ENCODE data around the gene FAM181A. TPM values are rescaled to one million over a fixed set of nuclear protein-coding genes. Genes with fewer than 3 reads are reported as not detected.

The FAM181A gene
- total and polyA plus RNA-seq, 4 donors, result 1.9 to 4.0 (median 3.3) TPM

DNA sequence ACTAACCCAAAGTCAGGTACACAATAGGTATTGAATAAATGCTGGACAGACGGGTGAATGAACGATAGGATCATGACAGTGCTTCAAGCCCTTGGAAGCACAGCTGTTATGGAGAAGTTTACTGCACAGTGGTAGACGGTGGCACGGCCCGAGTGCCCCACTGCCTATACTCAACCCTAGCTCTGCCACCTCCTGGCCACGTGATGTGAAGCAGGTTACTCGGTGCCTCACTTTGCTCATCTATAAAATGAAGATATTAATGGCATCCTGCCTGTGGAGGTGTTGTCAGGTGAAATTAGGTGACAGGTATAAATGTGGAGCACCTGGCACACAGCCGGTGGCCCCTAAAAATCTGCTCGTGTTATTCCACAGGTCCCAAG lies 43.4 kb downstream of the FAM181A start:
- no peak for ATAC-seq (ENCODE audit: insufficient read depth, low FRiP score)
- no peak for DNase-seq
- H3K36me3 ChIP-seq (ENCODE audit: control insufficient read depth in 4 of 4, insufficient read depth in 4 of 4, low read length in 4 of 4), result no peaks in the 10 kb centered on the region
- no peak overlapping the region for H3K9ac ChIP-seq (ENCODE audit: insufficient read depth in 1 of 2, low read length in 2 of 2)
- peaks cover 0 to 12% (median 0%) of the 10 kb centered on the region in 5 donors for H3K4me1 ChIP-seq (ENCODE audit: control insufficient read depth in 5 of 5, insufficient read depth in 5 of 5, low read length in 5 of 5)
- TF ChIP-seq, protein P1, sequence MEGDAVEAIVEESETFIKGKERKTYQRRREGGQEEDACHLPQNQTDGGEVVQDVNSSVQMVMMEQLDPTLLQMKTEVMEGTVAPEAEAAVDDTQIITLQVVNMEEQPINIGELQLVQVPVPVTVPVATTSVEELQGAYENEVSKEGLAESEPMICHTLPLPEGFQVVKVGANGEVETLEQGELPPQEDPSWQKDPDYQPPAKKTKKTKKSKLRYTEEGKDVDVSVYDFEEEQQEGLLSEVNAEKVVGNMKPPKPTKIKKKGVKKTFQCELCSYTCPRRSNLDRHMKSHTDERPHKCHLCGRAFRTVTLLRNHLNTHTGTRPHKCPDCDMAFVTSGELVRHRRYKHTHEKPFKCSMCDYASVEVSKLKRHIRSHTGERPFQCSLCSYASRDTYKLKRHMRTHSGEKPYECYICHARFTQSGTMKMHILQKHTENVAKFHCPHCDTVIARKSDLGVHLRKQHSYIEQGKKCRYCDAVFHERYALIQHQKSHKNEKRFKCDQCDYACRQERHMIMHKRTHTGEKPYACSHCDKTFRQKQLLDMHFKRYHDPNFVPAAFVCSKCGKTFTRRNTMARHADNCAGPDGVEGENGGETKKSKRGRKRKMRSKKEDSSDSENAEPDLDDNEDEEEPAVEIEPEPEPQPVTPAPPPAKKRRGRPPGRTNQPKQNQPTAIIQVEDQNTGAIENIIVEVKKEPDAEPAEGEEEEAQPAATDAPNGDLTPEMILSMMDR (IDR thresholded peaks at IDR 0.05; ENCODE audit: control extremely low read depth, extremely low read depth), result peak; percentile 22
- H3K4me3 ChIP-seq, result no peak overlapping the region
- 28 to 32% methylated on average over 9 of the region's 9 CpGs for WGBS, 2 donors
- H3K9me3 ChIP-seq (ENCODE audit: control insufficient read depth in 4 of 4, insufficient read depth in 3 of 4, low read length in 3 of 4), result no peaks in the 10 kb centered on the region
- peak overlapping the region in 1 of 2 donors; percentile 58 for H3K27ac ChIP-seq (ENCODE audit: low read depth in 1 of 2, low read length in 1 of 2)
- no peaks in the 10 kb centered on the region for H3K27me3 ChIP-seq (ENCODE audit: control insufficient read depth in 3 of 3, insufficient read depth in 3 of 3, low read length in 2 of 3)

DNA sequence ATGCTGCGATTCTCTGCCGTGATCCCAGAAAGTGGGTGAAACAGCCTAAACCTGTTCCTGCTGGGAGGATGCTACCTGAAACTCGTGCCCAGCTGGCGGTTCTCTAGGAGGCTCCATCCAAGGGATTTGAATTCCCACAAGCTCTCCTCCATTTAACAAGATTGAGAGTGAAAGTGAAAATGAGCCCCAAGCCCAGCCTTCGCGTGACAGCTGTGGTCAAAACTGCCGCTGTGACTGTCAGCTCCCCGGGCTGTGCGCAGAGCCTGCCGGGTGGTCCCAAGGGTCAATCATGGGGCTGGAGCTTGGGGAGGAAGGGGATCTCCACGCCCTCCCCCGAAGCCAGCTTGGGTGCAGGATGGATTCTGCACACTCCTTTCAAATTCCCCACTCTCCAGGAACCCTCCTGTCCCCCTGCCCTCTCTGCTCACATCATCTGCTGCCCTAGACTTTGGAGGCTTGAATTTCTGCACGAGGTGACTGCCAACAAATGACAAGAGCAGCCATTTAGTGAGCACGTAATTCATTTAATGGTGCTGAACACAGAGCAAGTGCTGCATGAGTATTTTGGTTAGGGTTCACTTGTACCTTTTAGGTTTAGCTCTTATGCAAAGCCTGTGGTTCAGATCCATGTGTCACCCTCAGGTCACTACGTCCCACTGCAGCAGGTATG lies 44.0 kb downstream of the FAM181A start:
- no peak for ATAC-seq (ENCODE audit: insufficient read depth, low FRiP score)
- 30 to 42% methylated on average over 15 of the region's 15 CpGs for WGBS, 2 donors
- H3K27ac ChIP-seq (ENCODE audit: low read depth in 1 of 2, low read length in 1 of 2), result peak overlapping the region in 1 of 2 donors; percentile 58

DNA sequence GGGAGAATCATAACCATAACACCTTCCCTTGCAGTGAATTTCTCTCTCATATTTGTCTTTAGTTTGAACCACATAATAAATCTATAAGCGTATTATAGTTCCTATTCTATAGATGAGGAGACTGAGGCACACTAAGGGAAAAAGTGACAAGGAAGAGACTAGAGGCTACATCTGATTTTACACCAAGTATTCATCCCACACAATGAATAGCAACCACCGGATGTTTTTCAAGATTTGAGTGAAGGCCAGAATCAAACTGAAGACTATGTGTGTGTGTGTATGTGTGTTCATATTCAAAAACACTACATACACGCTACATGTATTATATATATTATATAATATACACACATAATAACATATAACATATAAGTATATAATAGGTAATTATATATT lies 44.5 kb downstream of the FAM181A start:
- ATAC-seq (ENCODE audit: insufficient read depth, low FRiP score) (no peak), DNase-seq (no peak)
- H3K27ac ChIP-seq (ENCODE audit: low read depth in 1 of 2, low read length in 1 of 2), result peak overlapping the region in 1 of 2 donors; percentile 58
- H3K36me3 ChIP-seq (ENCODE audit: control insufficient read depth in 4 of 4, insufficient read depth in 4 of 4, low read length in 4 of 4), result no peaks in the 10 kb centered on the region
- 80 to 84% methylated on average over 3 of the region's 3 CpGs for WGBS, 2 donors
- H3K9ac ChIP-seq (ENCODE audit: insufficient read depth in 1 of 2, low read length in 2 of 2), result no peak overlapping the region
- TF ChIP-seq, protein P1 (IDR thresholded peaks at IDR 0.05; ENCODE audit: control extremely low read depth, extremely low read depth), result no peak
- no peaks in the 10 kb centered on the region for H3K9me3 ChIP-seq (ENCODE audit: control insufficient read depth in 4 of 4, insufficient read depth in 3 of 4, low read length in 3 of 4)
- H3K27me3 ChIP-seq (ENCODE audit: control insufficient read depth in 3 of 3, insufficient read depth in 3 of 3, low read length in 2 of 3), result peaks cover 0 to under 1% (median 0%) of the 10 kb centered on the region in 3 donors
- H3K4me3 ChIP-seq, result no peak overlapping the region
- peaks cover 0 to 9% (median 5%) of the 10 kb centered on the region in 5 donors for H3K4me1 ChIP-seq (ENCODE audit: control insufficient read depth in 5 of 5, insufficient read depth in 5 of 5, low read length in 5 of 5)

More for the DNA sequence above, 44.0 kb downstream of the FAM181A start:
- Histone ChIP-seq H3K27me3 (ENCODE audit: control insufficient read depth in 3 of 3, insufficient read depth in 3 of 3, low read length in 2 of 3) (no peaks in the 10 kb centered on the region), H3K4me3 (no peak overlapping the region), H3K9me3 (ENCODE audit: control insufficient read depth in 4 of 4, insufficient read depth in 3 of 4, low read length in 3 of 4) (no peaks in the 10 kb centered on the region), H3K4me1 (ENCODE audit: control insufficient read depth in 5 of 5, insufficient read depth in 5 of 5, low read length in 5 of 5) (peaks cover 0 to 9% (median under 1%) of the 10 kb centered on the region in 5 donors), H3K36me3 (ENCODE audit: control insufficient read depth in 4 of 4, insufficient read depth in 4 of 4, low read length in 4 of 4) (no peaks in the 10 kb centered on the region), H3K9ac (ENCODE audit: insufficient read depth in 1 of 2, low read length in 2 of 2) (no peak overlapping the region)
- TF ChIP-seq, protein P1 (IDR thresholded peaks at IDR 0.05; ENCODE audit: control extremely low read depth, extremely low read depth), result no peak
- DNase-seq, result peak in 1 of 3 donors; percentile 28
